NB4 (cell line): ENCODE results near the gene ATP10A.

Source experiments
- CTCF ChIP-seq: IDR thresholded peaks from one replicate; pipeline ENCODE4 v1.5.1; 2012; ENCODE audit warnings: low read depth, low read length
- MAX ChIP-seq: IDR thresholded peaks from 2 replicates; pipeline ENCODE4 v1.6.1; 2011; ENCODE audit warnings: low read depth, low read length
- POLR2A ChIP-seq: IDR thresholded peaks from 2 replicates; pipeline ENCODE4 v1.6.1; 2011; ENCODE audit warnings: mild to moderate bottlenecking; ENCODE audit not compliant: insufficient read length; ENCODE audit errors: extremely low read depth

- TF ChIP-seq CTCF, result no peak
- no peak for TF ChIP-seq MAX
- TF ChIP-seq POLR2A, result no peak
These were observed 136.0 kb downstream of the ATP10A start for GRCh38 chr15:25727116-25727515.
